Nucleus accumbens (tissue), 56 donors: ENCODE results near the gene CACNA1H.

Source experiments
- DNase-seq, 56 donors: peaks; one replicate each; lab custom pipeline; 2025; lab: John Stamatoyannopoulos, UW

The CACNA1H gene

GRCh38 chr16:1140582-1141162, 12.2 kb upstream of the CACNA1H start:
- DNase-seq, result no peak

DNA sequence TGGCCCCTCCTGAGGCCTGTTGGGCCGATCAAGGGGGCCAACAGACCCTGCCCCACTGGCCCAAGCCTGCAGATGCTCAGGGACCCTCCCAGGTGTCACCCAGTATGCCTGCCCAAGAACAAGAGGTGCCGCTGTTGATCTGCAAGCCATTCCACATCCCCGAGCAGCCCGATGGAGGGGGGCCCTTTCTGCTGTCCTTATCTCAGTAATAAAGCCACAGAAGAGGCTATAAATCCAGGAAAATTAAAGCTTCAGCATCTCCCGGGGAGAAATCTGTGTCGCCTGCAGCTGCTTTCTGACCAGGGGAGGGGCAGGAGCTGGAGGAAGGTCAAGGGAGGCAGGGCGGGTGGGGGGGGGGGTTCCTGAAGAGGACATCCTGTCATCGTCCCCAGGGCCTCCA, 11.7 kb upstream of the CACNA1H start:
- DNase-seq, result no peak

- no peak for DNase-seq
Observed at GRCh38 chr16:1141716-1142115, 11.2 kb upstream of the CACNA1H start.

DNA sequence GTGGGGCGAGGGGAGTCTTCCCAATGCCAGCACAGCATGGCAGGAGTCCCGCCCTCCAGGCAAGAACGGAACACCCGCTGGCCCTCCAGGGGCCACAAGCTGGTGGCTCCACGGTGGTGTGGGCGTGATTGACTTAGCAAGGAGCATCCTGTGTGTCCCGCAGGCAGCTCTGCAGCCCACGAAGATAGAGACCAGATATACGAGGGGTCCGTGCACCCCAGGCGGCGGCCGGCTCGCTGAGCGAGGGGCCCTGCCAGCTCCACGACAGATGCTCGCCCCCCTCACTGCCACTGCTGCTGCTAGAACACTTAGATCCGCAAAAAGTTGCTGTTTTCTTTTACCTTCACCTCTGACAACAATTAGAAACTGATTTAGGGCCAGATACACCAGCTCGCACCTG, 10.0 kb upstream of the CACNA1H start:
- DNase-seq, result no peak

DNA sequence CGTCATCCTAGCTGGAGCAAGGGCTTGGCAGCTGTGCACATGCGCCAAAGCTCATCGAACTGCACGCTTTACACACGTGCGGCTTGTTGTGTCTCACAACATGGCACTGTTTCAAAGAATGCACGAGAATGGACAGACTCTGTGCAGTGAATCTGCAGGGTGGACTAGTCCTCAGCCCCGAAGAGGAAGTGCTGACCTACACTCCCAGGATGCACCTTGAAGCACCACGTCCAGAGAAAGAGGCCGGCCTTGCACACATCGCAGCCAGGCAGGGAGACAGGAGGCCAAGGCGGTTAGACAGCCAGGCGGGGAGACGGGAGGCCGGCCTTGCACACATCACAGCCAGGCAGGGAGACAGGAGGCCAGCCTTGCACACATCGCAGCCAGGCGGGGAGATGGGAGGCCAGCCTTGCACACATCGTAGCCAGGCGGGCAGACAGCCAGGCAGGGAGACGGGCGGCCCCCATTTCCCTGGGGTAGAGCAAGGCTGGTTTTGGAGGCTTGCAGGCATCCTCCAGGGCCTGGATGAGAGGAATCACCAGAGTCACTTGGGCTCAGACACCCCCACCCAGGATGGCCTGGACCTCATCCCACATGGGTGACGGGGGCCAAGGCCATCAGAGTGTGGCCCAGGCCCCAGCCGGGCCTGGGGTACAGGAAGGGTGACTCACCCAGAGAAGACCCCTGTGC, 9.0 kb upstream of the CACNA1H start:
- no peak for DNase-seq

GRCh38 chr16:1144476-1145382, 8.2 kb upstream of the CACNA1H start:
- peak in 9 of 56 donors; percentile 6 to 45 (median 23) for DNase-seq

- no peak for DNase-seq
Observed at GRCh38 chr16:1145383-1146100, 7.4 kb upstream of the CACNA1H start.

- DNase-seq, result peak in 1 of 56 donors; percentile 55
Observed at GRCh38 chr16:1146409-1146808, 6.5 kb upstream of the CACNA1H start.

GRCh38 chr16:1147027-1147426, 5.9 kb upstream of the CACNA1H start:
- DNase-seq, result no peak

DNA sequence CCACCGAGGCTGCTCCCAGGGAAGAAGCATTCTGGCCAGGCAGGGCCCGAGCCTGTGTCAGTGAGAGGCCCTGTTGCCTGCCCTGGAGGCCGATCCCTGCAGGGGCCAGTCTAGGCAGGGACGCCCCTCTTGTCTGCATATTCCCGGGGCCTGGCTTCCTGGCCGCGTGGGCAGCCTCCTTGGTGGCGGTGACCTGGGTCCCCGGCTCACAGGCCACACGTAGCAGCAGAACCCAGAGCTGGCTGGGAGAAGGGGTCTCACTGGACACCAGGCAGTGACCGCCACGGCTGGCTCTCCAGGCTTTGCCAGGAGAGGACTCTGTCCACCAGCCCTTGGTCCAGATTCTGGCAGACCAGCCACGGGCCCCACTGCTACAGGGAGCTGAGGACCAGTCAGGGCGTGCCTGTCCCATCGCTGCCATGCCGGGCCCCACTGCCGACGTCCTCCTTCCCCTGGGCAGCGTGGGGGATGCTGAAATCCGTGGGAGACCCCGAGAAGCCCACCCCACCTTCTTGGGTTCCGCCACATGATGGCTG, 3.7 kb upstream of the CACNA1H start:
- no peak for DNase-seq

- DNase-seq, result no peak
Observed at GRCh38 chr16:1150511-1150982, 2.4 kb upstream of the CACNA1H start.

- no peak for DNase-seq
Observed at GRCh38 chr16:1151424-1152122, 1.3 kb upstream of the CACNA1H start.

DNA sequence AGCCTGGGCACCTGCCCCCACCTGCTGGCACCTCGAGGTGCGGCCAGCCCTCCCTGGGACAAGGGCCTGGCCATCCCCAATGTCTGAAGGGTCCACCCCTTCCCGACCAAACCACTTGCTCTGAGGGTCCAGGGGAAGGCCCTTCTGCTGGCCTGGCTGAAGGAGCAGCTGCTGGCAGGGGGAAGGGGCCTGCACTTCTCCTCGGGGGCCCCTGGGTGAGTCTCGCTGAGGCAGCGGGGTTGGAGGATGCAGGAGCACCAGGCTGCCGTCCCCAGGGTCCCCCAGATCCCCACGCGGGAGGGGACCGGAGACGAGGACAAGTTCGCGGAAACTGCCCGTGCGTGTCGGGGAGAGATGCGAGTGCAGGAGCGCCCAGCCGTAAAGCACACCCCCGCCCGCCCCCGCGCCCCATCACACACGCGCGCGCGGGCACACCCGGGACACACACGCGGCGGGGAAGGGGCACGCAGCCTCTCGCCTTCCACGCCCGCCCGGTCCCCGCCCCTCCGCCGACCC, 725 bp upstream of the CACNA1H start:
- peak in 3 of 56 donors; percentile 12 to 37 (median 18) for DNase-seq

DNA sequence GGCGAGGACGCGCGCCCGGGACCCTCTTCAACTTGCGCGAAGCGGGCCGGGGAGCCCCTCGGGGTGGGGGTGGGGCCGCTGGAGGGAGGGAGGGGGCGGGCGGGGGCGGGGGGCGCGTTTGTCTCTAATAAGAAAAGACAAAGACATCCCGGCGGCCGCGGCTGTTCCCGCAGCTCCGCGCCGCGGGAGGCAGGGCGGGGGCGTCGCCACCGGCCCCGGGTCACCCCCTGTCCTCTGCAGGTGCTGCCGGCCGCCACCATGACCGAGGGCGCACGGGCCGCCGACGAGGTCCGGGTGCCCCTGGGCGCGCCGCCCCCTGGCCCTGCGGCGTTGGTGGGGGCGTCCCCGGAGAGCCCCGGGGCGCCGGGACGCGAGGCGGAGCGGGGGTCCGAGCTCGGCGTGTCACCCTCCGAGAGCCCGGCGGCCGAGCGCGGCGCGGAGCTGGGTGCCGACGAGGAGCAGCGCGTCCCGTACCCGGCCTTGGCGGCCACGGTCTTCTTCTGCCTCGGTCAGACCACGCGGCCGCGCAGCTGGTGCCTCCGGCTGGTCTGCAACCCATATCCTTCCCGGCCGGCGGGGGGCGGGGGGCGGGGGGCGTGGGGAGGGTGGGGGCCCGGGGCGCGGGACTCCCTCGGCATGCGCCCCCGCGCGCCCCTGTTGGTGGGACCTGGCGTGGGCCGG, 714 bp downstream of the CACNA1H start:
- DNase-seq, result no peak

DNA sequence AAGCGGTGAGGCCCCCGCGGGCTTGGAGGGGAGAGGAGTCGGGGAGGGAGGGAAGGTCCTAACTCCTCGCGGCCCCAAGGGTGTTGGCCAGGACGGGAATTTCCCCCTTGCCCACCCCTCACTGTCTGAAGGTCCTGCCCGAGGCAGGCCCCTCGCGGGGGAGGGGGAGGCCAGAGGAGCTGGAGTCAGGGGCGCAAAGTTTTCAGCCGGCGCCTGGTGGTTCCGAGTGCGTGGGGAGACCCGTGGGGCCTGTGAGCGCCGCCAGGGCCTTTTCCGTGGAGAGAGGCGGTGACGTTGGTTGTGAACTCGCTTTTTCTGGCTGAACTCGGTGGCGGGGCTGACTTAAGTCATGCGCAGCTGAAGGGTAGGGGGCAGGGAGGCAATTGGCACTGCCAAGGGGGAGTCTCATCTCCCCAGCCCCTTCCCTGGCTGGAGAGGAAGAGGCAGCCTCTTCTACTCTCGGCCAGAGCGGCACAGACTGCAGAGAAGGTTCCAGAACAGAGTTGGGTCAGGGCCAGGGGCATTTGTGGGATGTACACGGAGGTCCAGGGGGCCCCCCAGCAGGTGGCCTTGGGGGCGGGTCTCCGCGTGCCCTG, 1.5 kb downstream of the CACNA1H start:
- peak in 15 of 56 donors; percentile 3 to 49 (median 15) for DNase-seq

- DNase-seq, result no peak
Observed at GRCh38 chr16:1154887-1155331, 2.0 kb downstream of the CACNA1H start.

DNA sequence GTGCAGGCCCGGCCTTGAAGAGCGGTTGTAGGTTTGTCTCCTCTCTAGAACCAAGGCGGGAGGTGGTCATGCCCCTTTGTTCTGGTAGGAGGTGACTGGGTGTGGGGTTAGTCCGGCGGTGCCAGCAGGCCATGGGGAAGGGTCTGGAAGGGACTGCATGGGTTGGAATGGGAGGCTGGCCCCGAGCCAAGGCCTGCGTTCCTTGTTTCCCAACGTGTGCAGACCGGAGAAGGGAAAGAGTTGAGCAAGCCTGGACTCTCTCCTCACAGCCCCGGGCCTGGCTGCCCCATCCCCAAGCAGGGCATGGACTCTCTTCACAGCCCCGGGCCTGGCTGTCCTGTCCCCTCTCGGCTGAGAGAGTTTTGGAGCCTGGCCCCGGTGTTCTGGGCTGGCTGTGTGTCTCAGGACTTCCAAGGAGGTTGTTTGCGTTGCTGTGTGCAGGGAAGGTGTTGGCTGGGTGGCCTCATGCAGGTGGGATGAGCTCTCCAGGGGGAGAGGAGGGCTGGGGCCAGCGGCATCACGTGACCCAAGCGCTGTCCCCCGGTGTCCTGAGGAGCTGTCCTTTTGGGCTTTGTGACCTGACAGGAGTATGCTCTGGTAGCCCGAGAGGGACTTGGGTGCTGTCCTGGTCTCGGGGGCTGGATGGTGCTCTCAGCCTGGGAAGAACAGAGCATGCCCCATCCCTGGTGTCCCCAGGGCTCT, 2.6 kb downstream of the CACNA1H start:
- DNase-seq, result no peak
